GM12892 (cell line): ENCODE measurements around the gene HOXA3.

ENCODE experiments used
- POLR2A ChIP-seq: IDR thresholded peaks from 2 replicates; pipeline ENCODE4 v1.6.1; 2011; ENCODE audit warnings: low read depth, low read length, control low read depth
- TAF1 ChIP-seq: IDR thresholded peaks from 2 replicates; pipeline ENCODE4 v1.6.1; 2011; ENCODE audit warnings: low read depth, mild to moderate bottlenecking, control low read depth, low read length, borderline replicate concordance

DNA sequence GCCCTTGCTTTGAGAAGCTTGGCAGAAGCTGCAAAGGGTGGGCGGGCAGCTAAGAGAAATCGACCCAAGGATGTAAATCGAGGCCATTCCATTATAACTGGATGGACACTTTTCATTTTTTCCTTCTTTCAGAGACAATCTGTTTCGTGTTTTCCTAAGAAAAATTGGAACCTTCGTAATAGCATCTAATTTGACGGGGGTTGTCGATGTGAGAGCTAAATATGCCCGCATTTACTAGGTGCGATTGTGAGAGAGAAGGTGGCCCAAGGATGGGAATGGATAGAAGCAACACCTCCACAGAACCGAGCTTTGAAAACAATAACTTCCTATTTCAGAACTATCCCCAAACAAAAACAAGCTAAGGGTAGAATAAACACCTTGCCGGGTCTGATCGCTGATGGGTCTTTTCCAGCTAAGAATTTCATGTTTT lies 21.0 kb downstream of the HOXA3 start:
- TF ChIP-seq POLR2A (no peak), TAF1 (no peak)
